Stimulated activated CD4-positive, alpha-beta T cell treated with anti-CD3 and anti-CD28 coated beads, Interleukin-12 subunit alpha, Interleukin-12 subunit beta, amount 100 ng/mL, for 4 hours (primary cell): ENCODE results near the gene SLC44A5.

Experiments
- DNase-seq: peaks from one replicate; pipeline ENCODE4 v3.0.0-alpha.2; 2020

Gene SLC44A5

GRCh38 chr1:75587692-75588091 lies 23.2 kb downstream of the SLC44A5 start:
- no peak for DNase-seq

- no peak for DNase-seq
Observed at GRCh38 chr1:75583282-75583681, 27.6 kb downstream of the SLC44A5 start.

GRCh38 chr1:75582725-75583261 lies 28.1 kb downstream of the SLC44A5 start:
- DNase-seq, result no peak

GRCh38 chr1:75579046-75579445 lies 31.9 kb downstream of the SLC44A5 start:
- no peak for DNase-seq

GRCh38 chr1:75575837-75576236 lies 35.1 kb downstream of the SLC44A5 start:
- DNase-seq, result no peak

- DNase-seq, result no peak
Observed at GRCh38 chr1:75567191-75567590, 43.7 kb downstream of the SLC44A5 start.

- DNase-seq, result no peak
Observed at GRCh38 chr1:75559800-75560199, 51.1 kb downstream of the SLC44A5 start.

- DNase-seq, result no peak
Observed at GRCh38 chr1:75559136-75559535, 51.8 kb downstream of the SLC44A5 start.

GRCh38 chr1:75554870-75555269 lies 56.0 kb downstream of the SLC44A5 start:
- no peak for DNase-seq

- no peak for DNase-seq
Observed at GRCh38 chr1:75554181-75554580, 56.7 kb downstream of the SLC44A5 start.

GRCh38 chr1:75550559-75550958 lies 60.4 kb downstream of the SLC44A5 start:
- no peak for DNase-seq

GRCh38 chr1:75548721-75549480 lies 62.0 kb downstream of the SLC44A5 start:
- DNase-seq, result no peak

- DNase-seq, result no peak
Observed at GRCh38 chr1:75543705-75544104, 67.2 kb downstream of the SLC44A5 start.

GRCh38 chr1:75542818-75543570 lies 67.9 kb downstream of the SLC44A5 start:
- DNase-seq, result no peak

- DNase-seq, result no peak
Observed at GRCh38 chr1:75539230-75540116, 71.4 kb downstream of the SLC44A5 start.

GRCh38 chr1:75533085-75533484 lies 77.8 kb downstream of the SLC44A5 start:
- DNase-seq, result no peak

GRCh38 chr1:75531570-75531969 lies 79.3 kb downstream of the SLC44A5 start:
- DNase-seq, result no peak

GRCh38 chr1:75529488-75529887 lies 81.4 kb downstream of the SLC44A5 start:
- no peak for DNase-seq

GRCh38 chr1:75528001-75528400 lies 82.9 kb downstream of the SLC44A5 start:
- no peak for DNase-seq

GRCh38 chr1:75522389-75522788 lies 88.5 kb downstream of the SLC44A5 start:
- no peak for DNase-seq

GRCh38 chr1:75521658-75522057 lies 89.3 kb downstream of the SLC44A5 start:
- no peak for DNase-seq

- DNase-seq, result no peak
Observed at GRCh38 chr1:75520862-75521475, 89.9 kb downstream of the SLC44A5 start.
